HepG2 (cell line): ENCODE measurements around the gene CPEB3. TPM values are rescaled to one million over a fixed set of nuclear protein-coding genes. Genes with fewer than 3 reads are reported as not detected.

Experiments used
- ATAC-seq: fragments of 200-7000 bp; cut with Tn5 transposase; 3 replicates; pipeline ENCODE4 v1.9.1; 2020; ENCODE audit warnings: mild to moderate bottlenecking, moderate library complexity
- BruUV-seq: library from RNA; stranded (reverse); fragments of 400-500 nt; replicated peaks from 2 replicates; lab custom pipeline; 2021; lab: Mats Ljungman, UMichigan
- CTCF ChIA-PET: fragments of 300-600 bp; formaldehyde crosslinking; extraction: SDS; loops from one replicate; lab custom pipeline; 2021; ENCODE audit warnings: low total read pairs, inconsistent platforms, low intra/inter-chr PET ratio; lab: Yijun Ruan, JAX
- POLR2A ChIA-PET: fragments of 350-600 bp; sonication (Branson Sonifier 250); formaldehyde crosslinking; loops from one replicate; lab custom pipeline; 2020; ENCODE audit warnings: antibody characterized with exemption, inconsistent platforms; lab: Yijun Ruan, JAX
- DNase-seq: peaks from one replicate; pipeline ENCODE4 v3.0.0-alpha.2; 2015; ENCODE audit warnings: low spot score
- FAIRE-seq: peaks from 3 replicates; lab custom pipeline; 2011; peaks lifted over from hg19 to GRCh38; lab: Jason Lieb, UNC
- H2AFZ ChIP-seq: one replicate; pipeline ENCODE4 v1.6.1; 2011; ENCODE audit warnings: low read length, inconsistent platforms
- H3K27ac ChIP-seq: fragments of 300-600 bp; 3 replicates; pipeline ENCODE4 v1.8.0; 2011; ENCODE audit warnings: mixed run types, mild to moderate bottlenecking, mixed read lengths, low read length, inconsistent platforms; ENCODE audit not compliant: insufficient read depth; ENCODE audit errors: extremely low read length
- H3K27me3 ChIP-seq, 2 experiments: fragments of 200-600 bp in 1 of 2; 2 replicates in 1 of 2; 3 replicates in 1 of 2; pipeline versions ENCODE4 v1.6.0 to v1.8.0; 2011; ENCODE audit warnings: low read length in 2 of 2, mild to moderate bottlenecking in 2 of 2, moderate library complexity in 2 of 2, inconsistent platforms in 1 of 2; ENCODE audit not compliant: insufficient read depth in 2 of 2, control insufficient read depth in 1 of 2
- H3K36me3 ChIP-seq, 2 experiments: fragments of 200-600 bp in 1 of 2; replicated peaks in 1 of 2; 2 replicates in 1 of 2; 3 replicates in 1 of 2; pipeline versions ENCODE4 v1.5.1 to v1.8.0; 2011; ENCODE audit warnings: low read length in 2 of 2, inconsistent platforms in 1 of 2; ENCODE audit not compliant: insufficient read depth in 2 of 2, control insufficient read depth in 1 of 2
- H3K4me1 ChIP-seq: 2 replicates; pipeline ENCODE4 v1.5.1; 2012; ENCODE audit warnings: low read length, inconsistent platforms; ENCODE audit not compliant: insufficient read depth
- H3K4me2 ChIP-seq: 2 replicates; pipeline ENCODE4 v1.6.0; 2011; ENCODE audit warnings: low read depth, low read length, inconsistent platforms
- H3K4me3 ChIP-seq, 3 experiments: fragments of 200-600 bp in 1 of 3; sonication (generic), shearing (Covaris generic) in 1 of 3; replicated peaks in 1 of 3; 2 replicates each; pipeline ENCODE4 v1.5.1; 2011 to 2016; ENCODE audit warnings: low read length in 3 of 3, inconsistent platforms in 2 of 3, low read depth in 2 of 3, mild to moderate bottlenecking in 2 of 3, control low read depth in 1 of 3, mixed read lengths in 1 of 3; ENCODE audit not compliant: insufficient read depth in 1 of 3
- H3K79me2 ChIP-seq: one replicate; pipeline ENCODE4 v1.6.1; 2011; ENCODE audit warnings: low read length, inconsistent platforms; ENCODE audit not compliant: insufficient read depth
- H3K9ac ChIP-seq: 2 replicates; pipeline ENCODE4 v1.6.0; 2011; ENCODE audit warnings: mild to moderate bottlenecking, low read depth, low read length, inconsistent platforms; ENCODE audit not compliant: insufficient read depth
- H3K9me3 ChIP-seq: 2 replicates; pipeline ENCODE4 v1.5.1; 2012; ENCODE audit warnings: mild to moderate bottlenecking, low read length
- H4K20me1 ChIP-seq: 2 replicates; pipeline ENCODE4 v1.6.0; 2011; ENCODE audit warnings: inconsistent platforms, mild to moderate bottlenecking, low read length, moderate library complexity; ENCODE audit not compliant: insufficient read depth
- HCFC1 ChIP-seq: fragments of 150-350 bp; IDR thresholded peaks from 2 replicates; pipeline ENCODE4 v1.6.1; 2014; ENCODE audit warnings: low read depth, low read length
- MXD3 ChIP-seq: IDR thresholded peaks from 2 replicates; pipeline ENCODE4 v1.6.1; 2016; ENCODE audit warnings: mild to moderate bottlenecking, missing biosample characterization, missing genetic modification reagents
- MXD4 ChIP-seq: IDR thresholded peaks from 2 replicates; pipeline ENCODE4 v1.6.1; 2016; ENCODE audit warnings: mild to moderate bottlenecking, missing biosample characterization, missing genetic modification reagents
- SMYD3 ChIP-seq: sonication (generic); formaldehyde crosslinking; IDR thresholded peaks from 2 replicates; pipeline ENCODE4 v1.8.1; 2023; ENCODE audit warnings: mild to moderate bottlenecking, missing genetic modification reagents
- SP4 ChIP-seq: sonication (generic); formaldehyde crosslinking; IDR thresholded peaks from 2 replicates; pipeline ENCODE4 v1.8.1; 2023; ENCODE audit warnings: mild to moderate bottlenecking, missing genetic modification reagents
- ZBTB33 ChIP-seq: sonication (generic); formaldehyde crosslinking; IDR thresholded peaks from 2 replicates; pipeline ENCODE4 v1.4.0; 2020; ENCODE audit warnings: missing genetic modification reagents
- ZFYVE20 ChIP-seq: sonication (generic); formaldehyde crosslinking; IDR thresholded peaks from 2 replicates; pipeline ENCODE4 v1.8.0; 2023; ENCODE audit warnings: low read depth, mild to moderate bottlenecking, moderate library complexity, missing genetic modification reagents, borderline replicate concordance
- ZKSCAN1 ChIP-seq: fragments of 150-350 bp; IDR thresholded peaks from 2 replicates; pipeline ENCODE4 v1.6.1; 2014; ENCODE audit warnings: low read length
- ZNF124 ChIP-seq: sonication (generic); formaldehyde crosslinking; IDR thresholded peaks from 2 replicates; pipeline ENCODE4 v1.4.0; 2020; ENCODE audit warnings: missing genetic modification reagents
- WGBS: methylation state at CpG from one replicate; pipeline ENCODE4 v1.1.6; 2017; ENCODE audit warnings: low lambda C conversion rate; 5-methylcytosine and 5-hydroxymethylcytosine counted together
- in situ Hi-C: cut with HindIII; loops from 2 replicates; pipeline ENCODE4 v1.10.0; 2017; ENCODE audit warnings: low pct_unique_long_range_greater_than_20kb; ENCODE audit not compliant: extremely low pct_ligation_motif_present
- intact Hi-C: fragments of 100-400 bp; cut with micrococcal nuclease; formaldehyde crosslinking; loops from one replicate; pipeline ENCODE4 v1.10.0; 2022; ENCODE audit not compliant: unreplicated experiment
- polyA plus RNA-seq, 8 experiments: library from polyadenylated mRNA; depleted of rRNA in 3 of 8; stranded (reverse) in 7 of 8; unstranded in 1 of 8; fragments of >200 nt; fragmentation: Illumina TruSeq in 4 of 8; extraction: Trizol in 4 of 8; gene quantifications; 2 replicates each; pipeline versions ENCODE4 v1.2.1 to v1.2.3, GENCODE V29; 2011 to 2016; ENCODE audit warnings: low read depth in 4 of 8, missing spikeins in 1 of 8, mixed read lengths in 1 of 8; ENCODE audit not compliant: insufficient read depth in 1 of 8
- total RNA-seq, 5 experiments: library from RNA; depleted of rRNA; stranded (reverse); fragments of >200 nt; fragmentation: Illumina TruSeq; extraction: Trizol; gene quantifications; 2 replicates each; pipeline ENCODE4 v1.2.3, GENCODE V29; 2016; ENCODE audit warnings: low read depth in 1 of 5
- TF ChIP-seq, protein P1 (sequence below): IDR thresholded peaks from 2 replicates; pipeline ENCODE4 v1.4.0; 2020; ENCODE audit warnings: mild to moderate bottlenecking, missing genetic modification reagents

Gene CPEB3
- total and polyA plus RNA-seq, 2 of the 13 experiments (the other 11 are each of a cell fraction or from before 2014, with no cell fraction given) = 0.66 to 0.70 TPM

DNA sequence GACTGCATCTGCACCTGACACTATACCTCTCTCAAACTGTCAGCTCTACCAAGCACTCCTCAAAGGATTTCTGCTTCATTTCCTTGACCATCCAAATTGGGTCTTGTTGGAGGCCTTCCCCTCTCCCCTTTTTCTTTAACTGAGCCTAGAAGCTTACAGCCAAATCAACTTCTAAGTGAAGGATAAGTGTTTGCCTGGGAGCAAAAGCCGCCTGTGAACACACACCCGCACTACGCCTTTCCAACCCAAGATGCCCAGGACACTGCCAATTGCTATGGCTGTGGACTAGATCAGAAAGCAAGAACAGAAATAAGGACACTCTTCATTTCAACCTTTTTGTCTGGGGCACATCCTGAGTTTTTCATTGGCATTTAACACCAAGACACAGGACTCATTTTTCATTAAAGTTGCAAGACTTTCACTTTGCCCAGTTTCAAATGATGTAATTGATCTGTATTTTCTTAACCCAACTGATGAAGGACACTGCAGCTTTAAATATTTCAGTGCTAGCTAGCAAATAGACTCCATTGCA, 52.8 kb downstream of the CPEB3 start (continued):
- no peak for TF ChIP-seq MXD3 (CRISPR knock-in tag)
- TF ChIP-seq ZNF124 (CRISPR knock-in tag) = no peak
- TF ChIP-seq SP4 (CRISPR knock-in tag) = no peak
- TF ChIP-seq HCFC1 = no peak
- TF ChIP-seq ZBTB33 (CRISPR knock-in tag) = peak; percentile 29; the same call in 1 of the 2 replicates
- TF ChIP-seq, all 625 proteins: peak for 5

DNA sequence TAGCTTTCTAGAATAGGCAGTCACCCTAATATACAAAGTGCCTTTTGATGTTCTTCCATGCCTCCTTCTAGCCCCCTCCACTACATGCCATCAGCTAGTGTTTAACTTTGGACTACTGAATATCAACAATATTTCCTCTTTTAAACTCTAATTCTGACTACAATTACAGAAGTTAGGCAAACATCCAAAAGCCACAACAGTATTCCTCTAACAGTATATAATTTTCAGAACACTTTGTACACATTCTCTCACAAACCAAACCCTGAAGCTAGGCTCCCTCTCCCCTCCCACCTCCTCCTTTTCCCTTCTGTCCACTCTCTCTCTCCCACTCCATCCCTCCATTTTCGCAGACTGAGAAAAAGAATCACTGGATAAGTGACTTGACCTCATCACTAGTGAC, 59.7 kb downstream of the CPEB3 start:
- Histone ChIP-seq H4K20me1 (no peaks in the 10 kb centered on the region), H3K27ac (no peak overlapping the region), H3K36me3 (peaks cover 0 to 2% of the 10 kb centered on the region in 2 experiments; a peak in 2 of 5 replicates), H3K9me3 (no peaks in the 10 kb centered on the region), H3K4me2 (no peak overlapping the region), H3K4me1 (no peaks in the 10 kb centered on the region), H2AFZ (no peak overlapping the region), H3K27me3 (no peaks in the 10 kb centered on the region), H3K9ac (no peak overlapping the region), H3K79me2 (no peaks in the 10 kb centered on the region), H3K4me3 (no peak overlapping the region)
- no peak for TF ChIP-seq MXD4
- no peak for TF ChIP-seq ZFYVE20 (CRISPR knock-in tag)
- TF ChIP-seq, protein P1, sequence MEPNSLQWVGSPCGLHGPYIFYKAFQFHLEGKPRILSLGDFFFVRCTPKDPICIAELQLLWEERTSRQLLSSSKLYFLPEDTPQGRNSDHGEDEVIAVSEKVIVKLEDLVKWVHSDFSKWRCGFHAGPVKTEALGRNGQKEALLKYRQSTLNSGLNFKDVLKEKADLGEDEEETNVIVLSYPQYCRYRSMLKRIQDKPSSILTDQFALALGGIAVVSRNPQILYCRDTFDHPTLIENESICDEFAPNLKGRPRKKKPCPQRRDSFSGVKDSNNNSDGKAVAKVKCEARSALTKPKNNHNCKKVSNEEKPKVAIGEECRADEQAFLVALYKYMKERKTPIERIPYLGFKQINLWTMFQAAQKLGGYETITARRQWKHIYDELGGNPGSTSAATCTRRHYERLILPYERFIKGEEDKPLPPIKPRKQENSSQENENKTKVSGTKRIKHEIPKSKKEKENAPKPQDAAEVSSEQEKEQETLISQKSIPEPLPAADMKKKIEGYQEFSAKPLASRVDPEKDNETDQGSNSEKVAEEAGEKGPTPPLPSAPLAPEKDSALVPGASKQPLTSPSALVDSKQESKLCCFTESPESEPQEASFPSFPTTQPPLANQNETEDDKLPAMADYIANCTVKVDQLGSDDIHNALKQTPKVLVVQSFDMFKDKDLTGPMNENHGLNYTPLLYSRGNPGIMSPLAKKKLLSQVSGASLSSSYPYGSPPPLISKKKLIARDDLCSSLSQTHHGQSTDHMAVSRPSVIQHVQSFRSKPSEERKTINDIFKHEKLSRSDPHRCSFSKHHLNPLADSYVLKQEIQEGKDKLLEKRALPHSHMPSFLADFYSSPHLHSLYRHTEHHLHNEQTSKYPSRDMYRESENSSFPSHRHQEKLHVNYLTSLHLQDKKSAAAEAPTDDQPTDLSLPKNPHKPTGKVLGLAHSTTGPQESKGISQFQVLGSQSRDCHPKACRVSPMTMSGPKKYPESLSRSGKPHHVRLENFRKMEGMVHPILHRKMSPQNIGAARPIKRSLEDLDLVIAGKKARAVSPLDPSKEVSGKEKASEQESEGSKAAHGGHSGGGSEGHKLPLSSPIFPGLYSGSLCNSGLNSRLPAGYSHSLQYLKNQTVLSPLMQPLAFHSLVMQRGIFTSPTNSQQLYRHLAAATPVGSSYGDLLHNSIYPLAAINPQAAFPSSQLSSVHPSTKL (CRISPR knock-in tag) = no peak
- no peak for TF ChIP-seq ZKSCAN1
- TF ChIP-seq SMYD3 = no peak
- ChIA-PET POLR2A (no interaction called here), CTCF (no interaction called here)
- no TSS peak for BruUV-seq
- intact Hi-C loops = no loop called here
- FAIRE-seq = no peak
- no peak for DNase-seq
- 92% methylated on average over 1 of the region's 1 CpG for WGBS
- in situ Hi-C loops = no loop called here
- ATAC-seq = no peak
